BLaER1 (cell line): ENCODE measurements around the gene RPTOR.

Experiments
- H3K27ac ChIP-seq: shearing (Covaris generic); formaldehyde crosslinking; 2 replicates; pipeline ENCODE4 v1.8.1; 2022
- H3K27me3 ChIP-seq: shearing (Covaris generic); formaldehyde crosslinking; 2 replicates; pipeline ENCODE4 v1.8.1; 2022
- H3K36me3 ChIP-seq: shearing (Covaris generic); formaldehyde crosslinking; 2 replicates; pipeline ENCODE4 v1.8.1; 2022
- H3K4me1 ChIP-seq: shearing (Covaris generic); formaldehyde crosslinking; 2 replicates; pipeline ENCODE4 v1.8.1; 2022
- H3K4me2 ChIP-seq: shearing (Covaris generic); formaldehyde crosslinking; 2 replicates; pipeline ENCODE4 v1.8.1; 2022
- H3K4me3 ChIP-seq: shearing (Covaris generic); formaldehyde crosslinking; 2 replicates; pipeline ENCODE4 v1.8.1; 2022
- H3K9ac ChIP-seq: shearing (Covaris generic); formaldehyde crosslinking; 2 replicates; pipeline ENCODE4 v1.8.1; 2022
- H3K9me3 ChIP-seq: shearing (Covaris generic); formaldehyde crosslinking; 2 replicates; pipeline ENCODE4 v1.8.1; 2022
- H4K20me1 ChIP-seq: shearing (Covaris generic); formaldehyde crosslinking; 2 replicates; pipeline ENCODE4 v1.8.1; 2022
- Cebpa-rat ChIP-seq: shearing (Covaris generic); IDR thresholded peaks from 2 replicates; pipeline ENCODE4 v1.8.1; 2022

RPTOR gene

DNA sequence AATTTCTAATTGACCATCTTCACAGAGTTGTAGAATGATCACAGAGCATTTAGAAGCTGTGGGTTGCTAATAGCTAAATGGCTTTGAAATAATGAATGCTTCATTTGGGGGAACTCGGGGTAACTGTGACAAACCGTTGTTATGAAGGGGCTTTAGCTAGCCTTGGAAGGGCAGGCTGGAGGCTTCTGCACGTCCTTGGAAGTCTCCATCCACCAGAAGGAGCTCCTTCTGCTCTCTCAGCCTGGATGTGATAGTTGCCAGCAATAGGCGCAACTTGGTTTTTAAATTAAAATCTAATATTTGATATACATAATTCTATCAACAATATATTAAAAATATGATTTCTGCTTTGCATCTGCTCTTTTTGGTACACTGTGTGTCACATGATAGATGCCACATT is 200.5 kb downstream of the RPTOR start:
- no peak for TF ChIP-seq Cebpa-rat
- H4K20me1 ChIP-seq, result no peaks in the 10 kb centered on the region
- H3K4me3 ChIP-seq, result no peak overlapping the region
- no peak overlapping the region for H3K4me2 ChIP-seq
- H3K9ac ChIP-seq, result no peak overlapping the region
- peaks cover 32% of the 10 kb centered on the region for H3K9me3 ChIP-seq
- peaks cover 6% of the 10 kb centered on the region; the same call in 1 of the 2 replicates for H3K4me1 ChIP-seq
- H3K27ac ChIP-seq, result no peak overlapping the region
- H3K36me3 ChIP-seq, result peaks cover 44% of the 10 kb centered on the region
- no peaks in the 10 kb centered on the region for H3K27me3 ChIP-seq

DNA sequence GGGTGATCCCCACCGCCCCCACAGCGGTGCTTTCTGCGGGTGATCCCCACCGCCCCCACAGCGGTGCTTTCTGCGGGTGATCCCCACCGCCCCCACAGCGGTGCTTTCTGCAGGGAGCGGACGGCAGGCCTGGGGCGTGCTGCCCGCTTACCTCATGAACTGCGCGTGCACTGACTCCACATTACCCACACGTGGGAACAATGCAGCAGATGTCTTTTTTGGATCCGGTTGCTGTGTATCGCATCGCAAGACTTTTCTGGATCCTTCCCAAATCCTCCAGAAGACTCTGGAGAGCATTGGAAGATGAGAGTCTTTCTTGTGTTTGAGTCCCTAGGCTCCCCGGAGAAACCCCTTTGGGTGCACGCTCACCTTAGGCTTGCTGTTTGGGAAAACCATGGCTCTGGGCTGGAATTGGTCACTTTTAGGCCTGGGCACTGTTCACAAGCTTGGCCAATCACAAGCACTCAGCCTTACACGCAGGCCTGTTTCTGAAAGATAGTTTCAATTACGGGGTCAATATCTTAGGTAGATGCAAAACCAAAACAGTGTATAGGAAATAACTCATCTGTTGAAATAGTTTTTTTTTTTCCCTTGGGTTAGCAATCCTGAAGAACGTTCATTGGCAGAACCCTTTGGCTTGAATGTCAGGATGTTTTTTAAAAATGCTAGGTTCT is 201.8 kb downstream of the RPTOR start:
- Histone ChIP-seq H3K27me3 (no peaks in the 10 kb centered on the region), H3K27ac (no peak overlapping the region), H3K4me1 (peaks cover 15% of the 10 kb centered on the region), H3K36me3 (peaks cover 35% of the 10 kb centered on the region), H4K20me1 (peaks cover 6% of the 10 kb centered on the region), H3K4me3 (no peak overlapping the region), H3K9ac (no peak overlapping the region), H3K9me3 (peaks cover 23% of the 10 kb centered on the region), H3K4me2 (no peak overlapping the region)
- TF ChIP-seq Cebpa-rat, result no peak

DNA sequence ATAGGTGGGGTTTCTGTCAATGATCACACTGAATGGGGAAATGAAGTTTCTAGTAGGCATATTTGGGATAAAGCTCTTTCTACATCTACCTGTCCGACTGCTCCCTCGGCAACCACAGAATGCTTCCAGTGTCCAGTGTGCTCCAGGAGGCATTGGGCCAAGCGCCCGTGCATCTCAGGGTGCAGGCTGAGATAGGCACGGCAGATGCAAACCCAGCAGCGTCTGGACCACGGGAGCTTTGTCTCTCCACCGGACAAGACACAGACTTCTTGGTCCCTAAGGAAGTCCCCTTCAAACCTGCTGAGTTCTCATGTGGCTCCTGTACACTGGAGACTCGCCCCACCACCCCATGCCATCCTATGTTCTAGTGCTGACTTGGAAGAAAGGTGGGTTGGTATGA is 202.8 kb downstream of the RPTOR start:
- H3K4me3 ChIP-seq, result no peak overlapping the region
- no peaks in the 10 kb centered on the region for H3K27me3 ChIP-seq
- no peak overlapping the region for H3K27ac ChIP-seq
- H3K9me3 ChIP-seq, result peaks cover 17% of the 10 kb centered on the region
- H3K4me2 ChIP-seq, result no peak overlapping the region
- TF ChIP-seq Cebpa-rat, result no peak
- H4K20me1 ChIP-seq, result peaks cover 17% of the 10 kb centered on the region
- H3K9ac ChIP-seq, result no peak overlapping the region
- H3K36me3 ChIP-seq, result peaks cover 24% of the 10 kb centered on the region
- H3K4me1 ChIP-seq, result peaks cover 25% of the 10 kb centered on the region

DNA sequence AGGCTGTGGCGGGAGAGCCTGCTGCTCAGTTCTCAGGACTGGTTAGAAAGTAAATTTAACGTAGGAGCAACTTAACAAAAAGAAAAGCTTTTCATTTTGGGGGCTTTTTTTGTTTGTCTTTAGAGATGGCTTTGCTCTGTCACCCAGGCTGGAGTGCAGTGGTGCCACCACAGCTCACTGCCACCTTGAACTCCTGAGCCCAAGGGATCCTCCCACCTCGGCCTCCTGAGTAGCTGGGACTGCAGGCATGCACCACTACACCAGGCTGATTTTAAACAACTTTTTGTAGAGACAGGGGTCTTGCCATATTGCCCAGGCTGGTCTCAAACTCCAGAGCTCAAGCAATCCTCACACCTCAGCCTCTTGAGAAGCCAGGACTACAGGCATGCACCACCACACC is 205.0 kb downstream of the RPTOR start:
- H3K4me1 ChIP-seq, result peaks cover 26% of the 10 kb centered on the region
- no peak overlapping the region for H3K4me3 ChIP-seq
- no peaks in the 10 kb centered on the region for H3K27me3 ChIP-seq
- H4K20me1 ChIP-seq, result peaks cover 17% of the 10 kb centered on the region
- TF ChIP-seq Cebpa-rat, result no peak
- peaks cover 2% of the 10 kb centered on the region for H3K9me3 ChIP-seq
- H3K36me3 ChIP-seq, result peaks cover 22% of the 10 kb centered on the region
- H3K27ac ChIP-seq, result no peak overlapping the region
- no peak overlapping the region for H3K9ac ChIP-seq
- no peak overlapping the region for H3K4me2 ChIP-seq

GRCh38 chr17:80750263-80750662 is 205.6 kb downstream of the RPTOR start:
- H3K4me1 ChIP-seq, result peaks cover 26% of the 10 kb centered on the region
- no peak for TF ChIP-seq Cebpa-rat
- no peak overlapping the region for H3K27ac ChIP-seq
- H3K4me2 ChIP-seq, result no peak overlapping the region
- H4K20me1 ChIP-seq, result peaks cover 23% of the 10 kb centered on the region
- H3K36me3 ChIP-seq, result peaks cover 25% of the 10 kb centered on the region
- no peak overlapping the region for H3K4me3 ChIP-seq
- no peaks in the 10 kb centered on the region for H3K27me3 ChIP-seq
- no peak overlapping the region for H3K9ac ChIP-seq
- H3K9me3 ChIP-seq, result no peaks in the 10 kb centered on the region

- Histone ChIP-seq H3K9me3 (no peaks in the 10 kb centered on the region), H3K4me1 (peaks cover 26% of the 10 kb centered on the region), H3K27me3 (no peaks in the 10 kb centered on the region), H3K4me2 (peak overlapping the region; percentile 24; the same call in 1 of the 2 replicates), H3K4me3 (no peak overlapping the region), H3K9ac (no peak overlapping the region), H3K27ac (no peak overlapping the region), H4K20me1 (peaks cover 27% of the 10 kb centered on the region), H3K36me3 (peaks cover 35% of the 10 kb centered on the region)
- no peak for TF ChIP-seq Cebpa-rat
Measured at GRCh38 chr17:80751070-80751945, 206.7 kb downstream of the RPTOR start.

DNA sequence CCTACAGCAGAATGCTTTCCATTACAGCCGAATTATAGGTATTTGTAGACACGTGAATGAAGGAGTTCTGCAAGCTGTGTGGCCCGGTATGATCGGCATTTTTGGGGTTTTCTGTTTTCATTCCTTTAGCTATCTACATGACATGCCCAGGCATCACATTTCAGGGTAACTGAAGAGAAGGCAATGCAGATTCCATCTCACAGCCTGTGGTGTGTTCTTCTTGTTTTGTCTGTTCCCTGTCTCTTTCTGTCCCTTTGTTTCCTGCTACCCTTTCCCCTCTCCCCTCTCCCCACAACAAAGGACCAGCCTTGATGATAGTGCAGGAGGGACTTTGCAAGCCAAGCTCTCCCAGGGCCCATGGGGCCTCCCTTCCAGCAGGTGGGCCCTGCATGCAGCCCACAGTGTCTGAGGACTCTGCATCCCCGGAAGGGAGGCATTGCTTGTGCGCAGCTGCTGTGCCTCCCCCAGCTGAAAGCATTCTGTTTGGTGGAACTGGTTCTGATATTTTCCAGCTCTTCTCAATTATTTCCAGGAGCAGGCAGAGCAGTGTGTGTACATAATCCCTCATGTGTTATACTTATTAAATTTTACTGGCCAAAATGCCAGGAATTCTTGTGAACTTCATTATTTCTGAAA is 207.4 kb downstream of the RPTOR start:
- 0 out of 2 replicates have a peak overlapping the region, but pooled peaks have one; percentile 30 for H3K27ac ChIP-seq
- H3K4me2 ChIP-seq, result peak overlapping the region; percentile 24; the same call in 1 of the 2 replicates
- H4K20me1 ChIP-seq, result peaks cover 30% of the 10 kb centered on the region
- TF ChIP-seq Cebpa-rat, result no peak
- peaks cover 36% of the 10 kb centered on the region for H3K36me3 ChIP-seq
- peaks cover 26% of the 10 kb centered on the region for H3K4me1 ChIP-seq
- H3K9ac ChIP-seq, result no peak overlapping the region
- H3K9me3 ChIP-seq, result no peaks in the 10 kb centered on the region
- H3K27me3 ChIP-seq, result no peaks in the 10 kb centered on the region
- H3K4me3 ChIP-seq, result no peak overlapping the region

- Histone ChIP-seq H3K4me2 (no peak overlapping the region), H3K9me3 (no peaks in the 10 kb centered on the region), H3K27me3 (no peaks in the 10 kb centered on the region), H4K20me1 (peaks cover 30% of the 10 kb centered on the region), H3K27ac (no peak overlapping the region), H3K4me3 (no peak overlapping the region), H3K9ac (no peak overlapping the region; the same call in 1 of the 2 replicates), H3K36me3 (peaks cover 41% of the 10 kb centered on the region), H3K4me1 (peaks cover 34% of the 10 kb centered on the region)
- no peak for TF ChIP-seq Cebpa-rat
Measured at GRCh38 chr17:80753685-80754345, 209.2 kb downstream of the RPTOR start.

DNA sequence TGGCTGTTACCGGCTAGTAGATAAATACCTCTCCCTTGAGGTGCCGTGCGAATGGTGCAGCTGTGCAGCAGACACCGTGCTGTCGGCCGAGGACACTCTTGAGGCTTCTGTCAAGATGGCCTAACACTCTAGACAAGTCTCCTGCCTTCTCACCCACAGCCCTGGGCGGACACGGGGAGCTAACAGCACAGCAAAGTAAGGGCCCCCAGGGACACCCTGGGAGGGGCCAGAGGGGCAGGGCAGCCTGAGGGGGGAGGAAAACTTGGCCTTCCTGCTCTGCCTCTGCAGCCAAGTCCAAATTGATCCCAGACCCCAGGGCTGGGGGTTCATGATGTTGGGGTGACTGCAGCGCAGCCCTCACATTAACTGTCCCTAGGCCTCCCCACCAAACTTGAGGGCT is 210.2 kb downstream of the RPTOR start:
- H3K9me3 ChIP-seq, result no peaks in the 10 kb centered on the region
- H3K27ac ChIP-seq, result no peak overlapping the region
- H3K36me3 ChIP-seq, result peaks cover 45% of the 10 kb centered on the region
- no peak for TF ChIP-seq Cebpa-rat
- H3K27me3 ChIP-seq, result no peaks in the 10 kb centered on the region
- H3K9ac ChIP-seq, result no peak overlapping the region
- no peak overlapping the region for H3K4me2 ChIP-seq
- H3K4me1 ChIP-seq, result peaks cover 33% of the 10 kb centered on the region
- H4K20me1 ChIP-seq, result peaks cover 30% of the 10 kb centered on the region
- no peak overlapping the region for H3K4me3 ChIP-seq
